HG03139 (cell line): ENCODE measurements around the gene SERPING1.

ENCODE experiments used
- ATAC-seq: cut with Tn5 transposase; IDR thresholded peaks from one replicate; pipeline ENCODE4 v1.9.1; 2021; ENCODE audit not compliant: unreplicated experiment

Gene SERPING1

DNA sequence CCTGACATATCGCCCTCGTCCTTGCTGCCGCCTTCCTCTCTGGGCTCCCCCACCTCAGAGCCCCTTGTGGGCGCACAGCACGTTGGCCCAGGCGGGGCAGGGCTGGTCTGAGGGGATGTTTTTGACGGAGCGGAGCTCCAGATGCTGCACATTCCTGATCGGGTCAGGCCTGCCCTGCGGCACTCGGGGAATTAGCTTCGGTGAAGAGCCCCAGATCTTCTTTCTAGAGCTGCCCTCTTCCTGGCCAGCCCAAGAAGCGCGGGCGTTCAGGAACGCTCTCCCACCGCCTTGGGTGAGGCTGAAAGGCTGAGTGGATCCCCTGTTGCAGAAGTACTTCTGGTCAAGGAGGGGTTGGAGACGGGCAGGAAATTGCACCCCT, 40.1 kb downstream of the SERPING1 start:
- no peak for ATAC-seq

DNA sequence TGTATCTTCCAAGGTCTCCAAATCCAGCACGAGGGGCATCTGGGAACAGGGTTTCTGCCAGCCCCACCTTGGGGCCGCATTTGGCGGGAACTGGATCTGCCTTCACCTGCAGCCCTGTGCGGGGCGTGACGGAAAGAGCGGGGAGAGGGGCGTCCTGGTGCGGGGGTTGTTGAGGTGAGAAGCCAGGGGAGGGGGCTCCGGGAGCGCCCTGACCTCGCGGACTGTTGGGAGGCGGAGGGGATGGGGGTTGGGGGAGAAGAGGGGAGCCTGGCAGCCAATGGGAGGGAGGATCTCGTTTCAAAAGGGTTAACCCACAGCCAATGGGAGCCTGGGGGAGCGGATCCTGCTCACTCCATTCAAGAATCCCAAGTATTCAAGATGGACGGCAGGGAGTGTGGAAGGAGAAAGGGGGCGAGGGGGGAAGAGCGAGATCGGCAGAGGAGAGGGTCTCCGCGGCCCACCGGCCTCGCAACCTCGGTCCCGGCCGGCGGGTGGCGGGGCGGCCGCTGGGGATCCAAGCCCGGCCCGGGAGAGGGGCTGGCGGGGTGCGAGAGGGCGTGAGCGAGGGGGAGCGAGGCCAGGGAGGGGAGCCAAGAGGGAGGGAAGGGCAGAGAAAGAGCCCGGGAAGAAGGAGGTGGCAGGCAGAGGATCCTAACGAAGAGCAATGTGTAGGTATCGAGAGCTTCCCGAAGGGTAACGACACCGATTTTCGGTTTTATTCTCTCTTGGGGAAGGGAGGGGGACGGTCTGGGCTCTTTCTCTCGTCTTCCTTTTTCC, 40.7 kb downstream of the SERPING1 start:
- no peak for ATAC-seq

DNA sequence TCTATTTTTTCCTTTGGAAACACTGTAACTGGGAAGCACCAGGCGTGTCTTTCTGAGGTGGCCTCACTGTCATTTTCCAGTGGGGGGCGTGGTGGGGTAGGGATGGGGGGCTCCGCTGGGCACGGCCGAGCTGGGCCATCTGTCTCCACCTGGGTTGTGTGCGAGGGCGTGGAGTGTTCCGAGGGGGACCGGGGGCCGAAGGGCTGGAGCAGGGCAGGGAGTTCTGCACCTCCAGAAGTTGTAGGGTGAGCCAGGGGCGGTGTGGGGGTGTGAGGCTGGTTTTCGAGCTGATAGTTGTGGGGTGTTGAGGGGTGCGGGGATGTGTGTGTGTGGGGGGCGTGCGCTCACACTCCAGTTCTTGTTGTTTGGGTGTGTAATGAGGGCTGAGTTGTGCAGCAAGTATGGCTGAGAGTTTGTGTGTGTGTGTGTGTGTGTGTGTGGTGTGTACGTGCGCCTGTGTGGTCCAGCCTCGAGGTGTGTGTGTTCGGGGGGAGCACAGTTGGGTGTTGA, 41.4 kb downstream of the SERPING1 start:
- no peak for ATAC-seq

DNA sequence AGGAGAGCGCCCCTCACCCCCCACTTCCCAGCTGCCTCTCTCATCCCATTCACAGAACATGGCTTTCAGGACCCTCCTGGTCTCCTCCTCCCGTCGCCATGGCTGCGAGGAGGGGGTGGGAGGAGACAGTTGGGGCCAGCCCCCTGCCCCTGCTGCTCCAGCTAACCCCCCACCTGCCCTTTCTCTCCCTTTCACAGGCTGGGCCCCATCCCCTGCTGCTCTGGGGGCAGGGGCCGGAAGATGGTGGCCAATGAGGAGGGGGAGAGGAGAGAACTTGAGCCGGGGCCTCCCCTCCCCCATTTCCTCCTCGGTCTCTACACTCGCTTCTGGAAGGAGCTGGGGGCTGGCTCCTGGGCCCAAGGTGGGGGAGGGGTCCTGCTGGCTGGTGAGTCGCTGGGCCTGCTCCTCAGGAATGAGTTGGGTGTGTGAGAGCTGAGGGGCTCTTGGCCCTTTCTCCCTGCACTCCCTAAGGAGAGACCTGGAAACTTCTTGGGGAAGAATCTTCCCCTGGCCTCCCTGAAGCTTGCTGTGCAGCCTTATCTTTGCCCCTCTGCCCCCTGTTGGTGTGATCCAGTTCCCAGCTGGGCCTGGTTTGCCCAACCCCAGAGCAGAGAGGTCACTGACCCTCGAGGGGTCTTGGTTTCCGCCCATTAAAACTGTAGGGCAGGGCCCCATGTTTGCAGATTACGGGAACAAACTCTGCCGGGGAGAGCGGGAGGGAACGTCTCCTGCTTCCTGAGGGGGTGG, 42.0 kb downstream of the SERPING1 start:
- no peak for ATAC-seq

GRCh38 chr11:57640068-57640800, 42.7 kb downstream of the SERPING1 start:
- no peak for ATAC-seq

DNA sequence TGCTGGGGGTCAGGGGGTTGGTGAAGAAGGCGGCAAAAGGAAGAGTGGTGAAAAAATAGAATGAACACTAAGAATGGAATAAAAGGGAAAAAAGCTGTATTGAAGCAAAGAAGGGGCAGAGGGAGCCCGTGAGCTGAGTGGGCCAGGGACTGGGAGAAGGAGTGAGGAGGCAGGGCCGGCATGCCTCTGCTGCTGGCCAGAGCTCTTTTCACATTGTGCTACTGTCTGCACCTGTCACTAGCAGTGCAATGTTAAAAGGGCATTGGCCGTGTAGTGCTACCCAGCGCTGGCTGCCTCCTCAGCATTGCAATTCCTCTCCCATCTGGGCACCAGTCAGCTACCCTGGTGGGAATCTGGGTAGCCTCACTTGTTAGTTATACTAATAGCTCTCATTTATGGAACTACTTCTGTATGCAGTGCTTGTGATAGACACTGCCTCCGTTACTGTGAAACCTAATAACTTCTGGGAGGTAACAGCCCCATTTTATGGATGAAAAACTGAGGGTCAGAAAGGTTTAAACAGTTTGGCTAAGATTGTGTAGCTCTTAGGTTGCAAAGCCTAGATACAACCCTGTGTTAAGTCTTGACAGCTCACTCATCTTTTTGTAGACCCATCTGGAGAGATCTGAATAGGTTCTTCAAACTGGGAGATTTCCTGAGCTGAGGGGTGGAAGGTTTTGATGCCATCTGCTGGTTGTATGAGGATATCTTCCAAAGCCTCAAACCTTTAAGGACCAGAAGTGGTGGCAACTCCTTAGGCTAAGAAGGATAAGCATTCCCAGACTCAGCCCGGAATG, 43.7 kb downstream of the SERPING1 start:
- no peak for ATAC-seq

DNA sequence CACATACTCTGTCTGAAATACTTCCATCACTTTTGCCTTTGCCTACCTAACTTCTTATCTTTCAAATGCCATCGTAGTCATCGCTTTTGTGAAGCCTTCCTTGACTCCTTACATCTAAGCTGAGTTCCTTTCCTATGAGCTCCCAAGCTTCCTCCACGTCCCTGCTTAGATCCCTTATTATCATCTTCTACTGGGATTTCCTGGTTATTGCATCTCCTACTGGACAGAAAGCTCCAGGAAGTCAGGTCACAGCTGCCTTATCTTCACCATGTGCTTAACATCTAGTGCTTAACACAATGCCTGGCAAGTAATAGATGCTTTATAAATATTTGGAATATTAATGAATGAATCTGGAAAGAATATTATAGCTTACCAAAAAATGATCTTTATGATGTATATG, 46.3 kb downstream of the SERPING1 start:
- no peak for ATAC-seq

GRCh38 chr11:57644748-57645688, 47.5 kb downstream of the SERPING1 start:
- ATAC-seq = no peak

- no peak for ATAC-seq
These were observed 48.2 kb downstream of the SERPING1 start for GRCh38 chr11:57645689-57646085.

GRCh38 chr11:57646194-57646798, 48.8 kb downstream of the SERPING1 start:
- ATAC-seq = no peak

DNA sequence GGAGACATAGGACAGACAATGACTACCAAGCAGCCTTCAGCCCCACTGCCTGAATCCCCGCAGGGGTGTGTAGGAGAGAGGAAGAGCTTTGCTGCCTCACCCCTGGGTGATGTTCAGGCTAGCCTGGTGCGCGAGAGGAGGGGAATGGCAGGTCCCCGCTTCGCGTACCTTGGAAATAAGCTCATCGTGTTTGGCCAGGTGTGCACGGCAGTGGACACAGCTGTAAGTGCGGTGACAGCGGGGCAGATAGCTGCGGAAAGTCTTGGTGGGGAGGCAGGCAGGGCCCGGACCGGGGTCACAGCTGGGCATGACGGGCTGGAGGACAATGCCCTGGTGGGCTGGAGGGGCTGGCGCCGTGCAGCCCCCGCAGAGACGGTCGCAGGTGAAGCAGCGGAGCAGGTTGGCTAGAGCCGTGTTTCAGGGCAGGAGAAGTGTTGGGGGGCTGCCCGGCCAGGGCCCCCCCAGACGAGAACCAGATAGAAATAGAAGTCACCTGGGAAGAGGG, 49.4 kb downstream of the SERPING1 start:
- ATAC-seq = no peak

DNA sequence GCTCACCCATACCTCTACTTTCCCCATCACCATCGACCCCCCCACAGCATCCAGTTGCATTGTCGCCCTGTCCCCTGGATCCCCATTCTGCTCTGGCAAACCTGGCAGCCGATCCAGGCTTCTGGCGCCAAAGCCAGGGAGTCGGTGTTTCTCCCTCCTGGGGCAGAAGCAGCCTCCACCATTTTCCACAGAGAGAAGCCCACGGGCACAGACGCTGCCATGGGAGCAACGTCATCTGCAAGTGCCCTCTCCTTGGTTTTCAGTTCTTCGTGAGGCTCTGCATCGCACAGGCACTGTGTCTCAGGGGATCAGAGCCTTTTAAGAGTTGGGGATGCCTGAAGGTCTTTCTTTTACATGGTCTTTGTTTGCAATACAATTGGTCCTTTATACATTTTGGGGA, 49.9 kb downstream of the SERPING1 start:
- no peak for ATAC-seq

- ATAC-seq = no peak
These were observed 50.7 kb downstream of the SERPING1 start for GRCh38 chr11:57647960-57648800.

GRCh38 chr11:57648801-57649735, 51.6 kb downstream of the SERPING1 start:
- no peak for ATAC-seq

DNA sequence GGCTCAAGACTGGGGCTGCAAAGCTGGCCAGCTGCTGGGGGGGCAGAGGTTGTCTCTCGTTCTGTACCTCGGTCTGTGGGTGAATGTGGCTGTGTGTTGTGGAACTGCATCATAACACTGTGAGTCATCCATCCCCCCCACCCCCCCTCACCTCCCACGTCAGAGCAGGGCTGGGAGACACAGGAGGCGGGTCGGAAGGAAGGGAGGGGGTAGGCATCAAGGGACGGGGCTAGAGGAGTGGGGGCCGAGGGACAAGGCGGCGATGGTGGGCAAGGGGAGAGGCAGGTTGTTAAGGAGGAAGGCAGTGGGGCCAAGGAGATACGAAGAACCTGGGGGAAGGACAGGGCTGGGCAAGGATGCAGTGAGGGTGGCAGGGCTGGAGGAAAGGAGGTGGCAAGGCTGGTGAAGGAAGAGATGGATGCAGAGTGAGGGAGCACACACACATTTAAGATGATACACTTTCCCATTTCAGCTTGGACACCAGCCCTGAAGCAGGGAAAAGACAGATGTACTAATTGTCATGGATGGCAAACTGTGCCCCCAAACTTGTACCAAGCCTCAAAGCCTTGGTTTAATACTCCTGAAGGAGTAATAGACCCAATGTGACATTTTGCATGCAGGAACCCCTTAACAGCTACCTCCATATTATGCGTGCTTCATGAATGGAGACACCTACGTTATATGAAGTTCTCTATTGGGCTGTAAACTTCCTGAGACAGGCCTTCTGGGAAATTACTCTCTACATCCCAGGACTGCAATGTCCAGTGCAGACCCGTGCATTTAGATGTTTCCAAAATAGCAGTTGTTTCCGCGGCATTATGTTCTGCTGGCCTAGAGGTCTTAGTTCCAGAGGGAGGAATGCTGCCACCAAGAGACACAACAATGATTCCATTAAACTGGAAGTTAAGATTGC, 52.6 kb downstream of the SERPING1 start, which contains the start of gene YPEL4:
TSS of gene YPEL4 (minus strand) at position 87 of the 913 bp plus-strand sequence. CDS start 2,805 bp downstream, outside the sequence.
- no peak for ATAC-seq

- no peak for ATAC-seq
These were observed 53.2 kb downstream of the SERPING1 start for GRCh38 chr11:57650739-57651090.
